ENCODE results near the gene TENM4. TPM values are rescaled to one million over a fixed set of nuclear protein-coding genes. Genes with fewer than 3 reads are reported as not detected.

TENM4 gene
- total and polyA plus RNA-seq, 2 of the 8 experiments (the other 6 are each of a cell fraction or from before 2014, with no cell fraction given), result 3.5 to 7.2 TPM

DNA sequence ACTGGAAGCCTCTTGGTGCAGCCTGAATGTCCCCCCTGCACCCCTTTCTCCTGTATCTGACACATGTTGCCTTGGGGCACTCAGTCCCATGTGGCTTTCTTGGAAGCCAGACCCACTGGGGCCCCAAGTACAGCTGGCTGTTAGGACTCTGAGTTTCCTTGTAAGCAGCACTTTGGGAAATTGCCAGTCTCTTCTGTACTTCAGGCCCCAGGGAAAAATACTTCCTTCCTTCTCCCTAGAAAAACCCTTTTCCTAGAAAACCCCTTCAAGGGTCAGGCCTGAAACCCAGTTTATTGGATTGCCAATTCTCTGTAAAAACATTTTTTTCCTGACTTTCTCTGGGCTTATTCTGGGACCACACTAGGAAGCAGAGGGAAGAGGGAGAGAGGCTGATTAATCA lies 360.3 kb downstream of the TENM4 start (continued):
- TF ChIP-seq, protein P1, sequence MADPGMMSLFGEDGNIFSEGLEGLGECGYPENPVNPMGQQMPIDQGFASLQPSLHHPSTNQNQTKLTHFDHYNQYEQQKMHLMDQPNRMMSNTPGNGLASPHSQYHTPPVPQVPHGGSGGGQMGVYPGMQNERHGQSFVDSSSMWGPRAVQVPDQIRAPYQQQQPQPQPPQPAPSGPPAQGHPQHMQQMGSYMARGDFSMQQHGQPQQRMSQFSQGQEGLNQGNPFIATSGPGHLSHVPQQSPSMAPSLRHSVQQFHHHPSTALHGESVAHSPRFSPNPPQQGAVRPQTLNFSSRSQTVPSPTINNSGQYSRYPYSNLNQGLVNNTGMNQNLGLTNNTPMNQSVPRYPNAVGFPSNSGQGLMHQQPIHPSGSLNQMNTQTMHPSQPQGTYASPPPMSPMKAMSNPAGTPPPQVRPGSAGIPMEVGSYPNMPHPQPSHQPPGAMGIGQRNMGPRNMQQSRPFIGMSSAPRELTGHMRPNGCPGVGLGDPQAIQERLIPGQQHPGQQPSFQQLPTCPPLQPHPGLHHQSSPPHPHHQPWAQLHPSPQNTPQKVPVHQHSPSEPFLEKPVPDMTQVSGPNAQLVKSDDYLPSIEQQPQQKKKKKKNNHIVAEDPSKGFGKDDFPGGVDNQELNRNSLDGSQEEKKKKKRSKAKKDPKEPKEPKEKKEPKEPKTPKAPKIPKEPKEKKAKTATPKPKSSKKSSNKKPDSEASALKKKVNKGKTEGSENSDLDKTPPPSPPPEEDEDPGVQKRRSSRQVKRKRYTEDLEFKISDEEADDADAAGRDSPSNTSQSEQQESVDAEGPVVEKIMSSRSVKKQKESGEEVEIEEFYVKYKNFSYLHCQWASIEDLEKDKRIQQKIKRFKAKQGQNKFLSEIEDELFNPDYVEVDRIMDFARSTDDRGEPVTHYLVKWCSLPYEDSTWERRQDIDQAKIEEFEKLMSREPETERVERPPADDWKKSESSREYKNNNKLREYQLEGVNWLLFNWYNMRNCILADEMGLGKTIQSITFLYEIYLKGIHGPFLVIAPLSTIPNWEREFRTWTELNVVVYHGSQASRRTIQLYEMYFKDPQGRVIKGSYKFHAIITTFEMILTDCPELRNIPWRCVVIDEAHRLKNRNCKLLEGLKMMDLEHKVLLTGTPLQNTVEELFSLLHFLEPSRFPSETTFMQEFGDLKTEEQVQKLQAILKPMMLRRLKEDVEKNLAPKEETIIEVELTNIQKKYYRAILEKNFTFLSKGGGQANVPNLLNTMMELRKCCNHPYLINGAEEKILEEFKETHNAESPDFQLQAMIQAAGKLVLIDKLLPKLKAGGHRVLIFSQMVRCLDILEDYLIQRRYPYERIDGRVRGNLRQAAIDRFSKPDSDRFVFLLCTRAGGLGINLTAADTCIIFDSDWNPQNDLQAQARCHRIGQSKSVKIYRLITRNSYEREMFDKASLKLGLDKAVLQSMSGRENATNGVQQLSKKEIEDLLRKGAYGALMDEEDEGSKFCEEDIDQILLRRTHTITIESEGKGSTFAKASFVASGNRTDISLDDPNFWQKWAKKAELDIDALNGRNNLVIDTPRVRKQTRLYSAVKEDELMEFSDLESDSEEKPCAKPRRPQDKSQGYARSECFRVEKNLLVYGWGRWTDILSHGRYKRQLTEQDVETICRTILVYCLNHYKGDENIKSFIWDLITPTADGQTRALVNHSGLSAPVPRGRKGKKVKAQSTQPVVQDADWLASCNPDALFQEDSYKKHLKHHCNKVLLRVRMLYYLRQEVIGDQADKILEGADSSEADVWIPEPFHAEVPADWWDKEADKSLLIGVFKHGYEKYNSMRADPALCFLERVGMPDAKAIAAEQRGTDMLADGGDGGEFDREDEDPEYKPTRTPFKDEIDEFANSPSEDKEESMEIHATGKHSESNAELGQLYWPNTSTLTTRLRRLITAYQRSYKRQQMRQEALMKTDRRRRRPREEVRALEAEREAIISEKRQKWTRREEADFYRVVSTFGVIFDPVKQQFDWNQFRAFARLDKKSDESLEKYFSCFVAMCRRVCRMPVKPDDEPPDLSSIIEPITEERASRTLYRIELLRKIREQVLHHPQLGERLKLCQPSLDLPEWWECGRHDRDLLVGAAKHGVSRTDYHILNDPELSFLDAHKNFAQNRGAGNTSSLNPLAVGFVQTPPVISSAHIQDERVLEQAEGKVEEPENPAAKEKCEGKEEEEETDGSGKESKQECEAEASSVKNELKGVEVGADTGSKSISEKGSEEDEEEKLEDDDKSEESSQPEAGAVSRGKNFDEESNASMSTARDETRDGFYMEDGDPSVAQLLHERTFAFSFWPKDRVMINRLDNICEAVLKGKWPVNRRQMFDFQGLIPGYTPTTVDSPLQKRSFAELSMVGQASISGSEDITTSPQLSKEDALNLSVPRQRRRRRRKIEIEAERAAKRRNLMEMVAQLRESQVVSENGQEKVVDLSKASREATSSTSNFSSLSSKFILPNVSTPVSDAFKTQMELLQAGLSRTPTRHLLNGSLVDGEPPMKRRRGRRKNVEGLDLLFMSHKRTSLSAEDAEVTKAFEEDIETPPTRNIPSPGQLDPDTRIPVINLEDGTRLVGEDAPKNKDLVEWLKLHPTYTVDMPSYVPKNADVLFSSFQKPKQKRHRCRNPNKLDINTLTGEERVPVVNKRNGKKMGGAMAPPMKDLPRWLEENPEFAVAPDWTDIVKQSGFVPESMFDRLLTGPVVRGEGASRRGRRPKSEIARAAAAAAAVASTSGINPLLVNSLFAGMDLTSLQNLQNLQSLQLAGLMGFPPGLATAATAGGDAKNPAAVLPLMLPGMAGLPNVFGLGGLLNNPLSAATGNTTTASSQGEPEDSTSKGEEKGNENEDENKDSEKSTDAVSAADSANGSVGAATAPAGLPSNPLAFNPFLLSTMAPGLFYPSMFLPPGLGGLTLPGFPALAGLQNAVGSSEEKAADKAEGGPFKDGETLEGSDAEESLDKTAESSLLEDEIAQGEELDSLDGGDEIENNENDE (IDR thresholded peaks at IDR 0.05; ENCODE audit: insufficient replicate concordance, low read length), result no peak
- no peak for TF ChIP-seq CEBPB (IDR thresholded peaks at IDR 0.05; ENCODE audit: low read depth, low read length)
- no peak for TF ChIP-seq TAF1 (IDR thresholded peaks at IDR 0.05; ENCODE audit: low read depth, low read length)
- TF ChIP-seq, protein P2, sequence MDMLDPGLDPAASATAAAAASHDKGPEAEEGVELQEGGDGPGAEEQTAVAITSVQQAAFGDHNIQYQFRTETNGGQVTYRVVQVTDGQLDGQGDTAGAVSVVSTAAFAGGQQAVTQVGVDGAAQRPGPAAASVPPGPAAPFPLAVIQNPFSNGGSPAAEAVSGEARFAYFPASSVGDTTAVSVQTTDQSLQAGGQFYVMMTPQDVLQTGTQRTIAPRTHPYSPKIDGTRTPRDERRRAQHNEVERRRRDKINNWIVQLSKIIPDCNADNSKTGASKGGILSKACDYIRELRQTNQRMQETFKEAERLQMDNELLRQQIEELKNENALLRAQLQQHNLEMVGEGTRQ (IDR thresholded peaks at IDR 0.05; ENCODE audit: low read length), result no peak
- no peak for TF ChIP-seq POLR2AphosphoS5 (IDR thresholded peaks at IDR 0.05; ENCODE audit: low read depth, low read length)
- no peak for TF ChIP-seq POLR2A (IDR thresholded peaks at IDR 0.05; ENCODE audit: control extremely low read depth in 1 of 2, low read depth in 2 of 2, low read length in 2 of 2)
- TF ChIP-seq SIX5 (IDR thresholded peaks at IDR 0.05; ENCODE audit: low read depth, low read length), result no peak
- no peak for TF ChIP-seq RNF2 (IDR thresholded peaks at IDR 0.05; ENCODE audit: borderline replicate concordance, low read depth, low read length, missing control alignments, poor library complexity, severe bottlenecking)
- no peak for TF ChIP-seq NRF1 (IDR thresholded peaks at IDR 0.05; ENCODE audit: low read depth, low read length)
- TF ChIP-seq EGR1 (IDR thresholded peaks at IDR 0.05; ENCODE audit: borderline replicate concordance, low read depth, low read length), result no peak
- TF ChIP-seq JUND (IDR thresholded peaks at IDR 0.05; ENCODE audit: low read length), result no peak
